Fibroblast of skin of back (primary cell): ENCODE results near the gene ICE2.

Experiments
- DNase-seq: peaks from one replicate; pipeline ENCODE4 v3.0.0-alpha.2; 2013

Gene ICE2

GRCh38 chr15:60387321-60387720 is 91.6 kb downstream of the ICE2 start:
- DNase-seq = no peak

GRCh38 chr15:60386615-60387014 is 92.3 kb downstream of the ICE2 start:
- no peak for DNase-seq

- no peak for DNase-seq
Observed at GRCh38 chr15:60385620-60386552, 93.1 kb downstream of the ICE2 start.

- DNase-seq = no peak
Observed at GRCh38 chr15:60384526-60385126, 94.3 kb downstream of the ICE2 start.

- DNase-seq = peak; percentile 58
Observed at GRCh38 chr15:60384053-60384452, 94.9 kb downstream of the ICE2 start.

- DNase-seq = no peak
Observed at GRCh38 chr15:60382773-60383674, 95.9 kb downstream of the ICE2 start.

GRCh38 chr15:60381148-60381788 is 97.7 kb downstream of the ICE2 start:
- peak; percentile 74 for DNase-seq

- peak; percentile 98 for DNase-seq
Observed at GRCh38 chr15:60379525-60380274, 99.2 kb downstream of the ICE2 start.

GRCh38 chr15:60379185-60379524 is 99.8 kb downstream of the ICE2 start:
- no peak for DNase-seq

GRCh38 chr15:60376677-60377095 is 102.3 kb downstream of the ICE2 start:
- DNase-seq = no peak

GRCh38 chr15:60375306-60375705 is 103.6 kb downstream of the ICE2 start:
- DNase-seq = no peak

GRCh38 chr15:60374628-60375081 is 104.3 kb downstream of the ICE2 start:
- DNase-seq = peak; percentile 99

- no peak for DNase-seq
Observed at GRCh38 chr15:60374209-60374608, 104.7 kb downstream of the ICE2 start.

- DNase-seq = no peak
Observed at GRCh38 chr15:60373745-60374144, 105.2 kb downstream of the ICE2 start.

- DNase-seq = no peak
Observed at GRCh38 chr15:60373327-60373726, 105.6 kb downstream of the ICE2 start.

GRCh38 chr15:60372756-60373155 is 106.2 kb downstream of the ICE2 start:
- peak; percentile 78 for DNase-seq

GRCh38 chr15:60372227-60372626 is 106.7 kb downstream of the ICE2 start:
- DNase-seq = no peak

- peak; percentile 100 for DNase-seq
Observed at GRCh38 chr15:60371175-60372051, 107.5 kb downstream of the ICE2 start.

GRCh38 chr15:60370869-60371136 is 108.1 kb downstream of the ICE2 start:
- DNase-seq = no peak

GRCh38 chr15:60370105-60370868 is 108.7 kb downstream of the ICE2 start:
- DNase-seq = no peak
